GM12878 (cell line): ENCODE results near the gene LLPH. TPM values are rescaled to one million over a fixed set of nuclear protein-coding genes. Genes with fewer than 3 reads are reported as not detected.

Source experiments
- ATAC-seq: fragments of 200-7000 bp; cut with Tn5 transposase; 3 replicates; pipeline ENCODE4 v1.9.1; 2020; ENCODE audit warnings: mild to moderate bottlenecking, moderate library complexity
- BruUV-seq: library from RNA; stranded (reverse); fragments of 400-500 nt; replicated peaks from 2 replicates; lab custom pipeline; 2021; lab: Mats Ljungman, UMichigan
- CTCF ChIA-PET: fragments of 300-600 bp; sonication (Branson Sonifier 250); formaldehyde crosslinking; extraction: SDS; loops from one replicate; lab custom pipeline; 2021; ENCODE audit warnings: inconsistent platforms; lab: Yijun Ruan, JAX
- POLR2A ChIA-PET: fragments of 350-600 bp; formaldehyde crosslinking; extraction: SDS; loops from one replicate; lab custom pipeline; 2021; ENCODE audit warnings: inconsistent platforms; lab: Charles Lee
- RAD21 ChIA-PET: fragments of 300-600 bp; sonication (Branson Sonifier 250); formaldehyde crosslinking; loops from one replicate; lab custom pipeline; 2023; ENCODE audit warnings: antibody characterized with exemption; ENCODE audit not compliant: unreplicated experiment; lab: Charles Lee
- SMC1A ChIA-PET: fragments of 300-600 bp; sonication (Branson Sonifier 250); formaldehyde crosslinking; loops from one replicate; lab custom pipeline; 2023; ENCODE audit not compliant: unreplicated experiment, uncharacterized antibody; lab: Charles Lee
- DNase-seq: peaks from one replicate; pipeline ENCODE4 v3.0.0-alpha.2; 2011; ENCODE audit warnings: low read depth, low spot score
- FAIRE-seq: peaks from 3 replicates; lab custom pipeline; 2011; peaks lifted over from hg19 to GRCh38; lab: Jason Lieb, UNC
- H2AFZ ChIP-seq: 2 replicates; pipeline ENCODE4 v1.6.0; 2011; ENCODE audit warnings: low read depth, low read length, control low read depth; ENCODE audit not compliant: control insufficient read depth
- H3K27ac ChIP-seq: 2 replicates; pipeline ENCODE4 v1.5.1; 2011; ENCODE audit warnings: control low read depth; ENCODE audit not compliant: control insufficient read depth, insufficient read depth
- H3K27me3 ChIP-seq, 2 experiments: replicated peaks in 1 of 2; 2 replicates each; pipeline versions ENCODE4 v1.6.0 to v1.6.1; 2011; ENCODE audit warnings: low read length in 1 of 2; ENCODE audit not compliant: control insufficient read depth in 2 of 2, insufficient read depth in 2 of 2
- H3K36me3 ChIP-seq, 2 experiments: 2 replicates each; pipeline ENCODE4 v1.5.1; 2011; ENCODE audit warnings: low read length in 1 of 2; ENCODE audit not compliant: control insufficient read depth in 2 of 2, insufficient read depth in 2 of 2
- H3K4me1 ChIP-seq: 2 replicates; pipeline ENCODE4 v1.6.1; 2011; ENCODE audit warnings: mild to moderate bottlenecking, low read length, moderate library complexity, mixed read lengths; ENCODE audit not compliant: control insufficient read depth, insufficient read depth
- H3K4me2 ChIP-seq: 2 replicates; pipeline ENCODE4 v1.6.0; 2011; ENCODE audit warnings: control low read depth; ENCODE audit not compliant: control insufficient read depth, insufficient read depth
- H3K4me3 ChIP-seq: fragments of 200-600 bp; sonication (generic); 2 replicates; pipeline ENCODE4 v1.5.1; 2016
- H3K79me2 ChIP-seq: 2 replicates; pipeline ENCODE4 v1.6.0; 2011; ENCODE audit warnings: low read length; ENCODE audit not compliant: control insufficient read depth, insufficient read depth
- H3K9ac ChIP-seq: 2 replicates; pipeline ENCODE4 v1.8.0; 2011; ENCODE audit warnings: low read length, control low read depth, mixed read lengths; ENCODE audit not compliant: control insufficient read depth, insufficient read depth
- H3K9me3 ChIP-seq: replicated peaks from 3 replicates; pipeline ENCODE4 v1.5.1; 2011; ENCODE audit warnings: mild to moderate bottlenecking, low read length; ENCODE audit not compliant: control insufficient read depth, insufficient read depth
- H4K20me1 ChIP-seq: 2 replicates; pipeline ENCODE4 v1.6.0; 2011; ENCODE audit not compliant: control insufficient read depth, insufficient read depth
- CHD1 ChIP-seq: IDR thresholded peaks from 2 replicates; pipeline ENCODE4 v1.6.1; 2012; ENCODE audit warnings: low read depth, low read length, improper control_type of control experiment
- ESRRA ChIP-seq: IDR thresholded peaks from 2 replicates; pipeline ENCODE4 v1.6.1; 2012; ENCODE audit warnings: mild to moderate bottlenecking, low read length, improper control_type of control experiment
- MTA3 ChIP-seq: IDR thresholded peaks from 2 replicates; pipeline ENCODE4 v1.6.1; 2012; ENCODE audit warnings: low read length, inconsistent platforms, borderline replicate concordance
- SPI1 ChIP-seq: IDR thresholded peaks from 2 replicates; pipeline ENCODE4 v1.6.1; 2011; ENCODE audit warnings: low read depth, mild to moderate bottlenecking, low read length, moderate library complexity, borderline replicate concordance; ENCODE audit not compliant: insufficient read depth
- ZNF274 ChIP-seq: IDR thresholded peaks from one replicate; pipeline ENCODE4 v1.8.0; 2011; ENCODE audit not compliant: insufficient read length, insufficient read depth
- whole genome bisulfite sequencing: methylation state at CpG from one replicate; pipeline ENCODE4 v1.1.6; 2016; ENCODE audit warnings: low lambda C conversion rate; ENCODE audit not compliant: insufficient replicate concordance, insufficient coverage; ENCODE audit errors: missing lambda C conversion rate; 5-methylcytosine and 5-hydroxymethylcytosine counted together
- in situ Hi-C: fragments of 300-500 bp; cut with MboI; formaldehyde crosslinking; loops from 9 replicates; pipeline ENCODE4 v1.14.3; 2018; ENCODE audit warnings: mixed read lengths
- intact Hi-C: fragments of 100-400 bp; cut with micrococcal nuclease; formaldehyde crosslinking; loops from one replicate; pipeline ENCODE4 v1.14.2; 2022; ENCODE audit not compliant: unreplicated experiment
- polyA plus RNA-seq, 11 experiments: library from polyadenylated mRNA; depleted of rRNA in 4 of 11; unstranded in 6 of 11; stranded (reverse) in 5 of 11; fragments of >200 nt; fragmentation: Nextera tagmentation in 4 of 11; fragmentation: Illumina TruSeq in 1 of 11; extraction: Ambion mirVana in 4 of 11; extraction: Trizol in 1 of 11; gene quantifications; 1 replicate in 1 of 11; 2 replicates in 10 of 11; pipeline versions ENCODE4 v1.2.1 to v1.2.3, GENCODE V29; 2011 to 2016; ENCODE audit warnings: inconsistent platforms in 2 of 11, missing spikeins in 2 of 11, low read depth in 1 of 11
- total RNA-seq, 4 experiments: library from RNA; depleted of rRNA in 3 of 4; stranded (reverse); fragments of >200 nt in 3 of 4; fragmentation: Illumina TruSeq in 1 of 4; extraction: Trizol in 1 of 4; gene quantifications; 2 replicates each; pipeline versions ENCODE4 v1.2.1 to v1.2.3, GENCODE V29; 2013 to 2021

LLPH gene
- total and polyA plus RNA-seq, 10 of the 15 experiments (the other 5 are each of a cell fraction or from before 2014, with no cell fraction given), result 15.2 to 107 (median 70.4) TPM

DNA sequence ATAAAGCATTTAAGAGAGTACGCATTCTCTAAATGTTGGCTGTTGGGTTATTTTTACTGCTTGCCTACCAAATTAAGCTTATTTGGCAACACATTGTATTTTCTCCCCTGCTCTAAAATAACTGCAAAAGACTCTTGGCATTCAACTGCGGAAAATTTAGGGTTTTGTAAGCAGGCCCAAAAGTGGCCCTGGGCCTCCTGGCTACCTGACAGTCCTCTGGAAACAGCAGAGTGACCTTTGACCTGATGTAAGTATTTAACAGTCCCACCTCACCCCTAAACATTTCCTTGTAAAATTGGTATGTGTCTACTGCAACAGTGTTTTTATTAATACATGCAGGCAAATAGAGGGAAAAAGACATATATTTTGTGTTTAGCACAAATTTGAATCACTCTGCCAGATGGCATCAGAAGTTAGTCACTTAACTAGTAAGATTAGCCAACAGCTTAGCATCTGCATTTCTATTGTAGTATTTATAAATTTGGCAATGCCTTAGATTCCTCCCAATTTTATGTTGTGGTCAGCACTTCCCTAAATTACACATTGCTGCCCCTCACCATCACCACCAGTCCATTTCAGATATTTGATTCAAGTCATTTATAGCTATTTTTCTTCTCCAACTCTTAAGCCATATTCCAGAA lies 11.2 kb downstream of the LLPH start:
- H3K4me2 ChIP-seq, result no peak overlapping the region
- RAD21 ChIA-PET, result interaction anchor here (1.0 to 1.2 kb wide), 2 partner anchors 78 to 150 kb away, joined by 3 to 4 read pairs; no protein-coding TSS in a partner anchor
- H3K9ac ChIP-seq, result no peak overlapping the region
- H3K4me3 ChIP-seq, result no peak overlapping the region
- CTCF ChIA-PET, result interaction anchor here (0.6 to 2.4 kb wide), 6 partner anchors 11 to 1571 kb away, joined by 3 to 10 read pairs (median 4); partner anchors contain the start of gene LLPH
- H3K27me3 ChIP-seq, result no peaks in the 10 kb centered on the region
- intact Hi-C loops (no loop called here), in situ Hi-C loops (no loop called here)
- H3K9me3 ChIP-seq, result no peaks in the 10 kb centered on the region
- H3K36me3 ChIP-seq, result peaks cover under 1 to 4% of the 10 kb centered on the region in 2 experiments
- 0 out of 2 replicates have a peak, but pooled peaks have one; percentile 1 for TF ChIP-seq SPI1
- TF ChIP-seq MTA3, result no peak
- no peak overlapping the region for H2AFZ ChIP-seq
- POLR2A ChIA-PET, result no interaction called here
- 100% methylated on average over 2 of the region's 2 CpGs for WGBS
- H3K27ac ChIP-seq, result no peak overlapping the region
- BruUV-seq, result no TSS peak
- no peaks in the 10 kb centered on the region for H3K79me2 ChIP-seq
- ATAC-seq, result no peak
- SMC1A ChIA-PET, result interaction anchor here (1.6 kb wide), 1 partner anchor 563 kb away, joined by 6 read pairs; no protein-coding TSS in a partner anchor
- DNase-seq, result no peak
- H3K4me1 ChIP-seq, result peaks cover 9% of the 10 kb centered on the region
- FAIRE-seq, result no peak
- H4K20me1 ChIP-seq, result no peaks in the 10 kb centered on the region

DNA sequence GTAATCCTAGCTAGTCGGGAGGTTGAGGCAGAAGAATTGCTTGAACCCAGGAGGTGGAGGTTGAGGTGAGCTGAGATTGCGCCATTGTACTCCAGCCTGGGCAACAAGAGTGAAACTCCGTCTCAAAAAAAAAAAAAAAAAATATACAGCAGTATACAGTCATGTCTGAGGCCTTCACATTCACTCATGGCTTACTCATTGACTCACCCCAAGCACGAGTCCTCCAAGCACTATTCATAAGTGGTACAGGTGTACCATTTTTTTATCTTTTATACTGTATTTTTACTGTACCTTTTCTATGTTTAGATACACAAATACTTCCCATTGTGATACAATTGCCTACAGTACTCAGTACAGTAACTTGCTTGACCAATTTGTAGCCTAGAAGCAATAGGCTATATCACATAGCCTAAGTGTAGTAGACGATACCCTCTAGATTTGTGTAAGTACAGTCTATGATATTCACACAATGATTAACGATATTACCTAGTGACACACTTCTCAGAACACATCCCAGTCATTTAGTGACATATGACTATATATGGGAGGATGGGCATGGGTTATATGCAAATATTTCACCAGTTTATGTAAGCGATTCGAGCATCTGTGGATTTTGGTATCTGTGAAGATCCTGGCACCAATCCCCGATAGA lies 12.2 kb downstream of the LLPH start:
- TF ChIP-seq CHD1 (no peak), ESRRA (no peak), ZNF274 (no peak)
- POLR2A ChIA-PET, result no interaction called here
- RAD21 ChIA-PET, result no interaction called here
- SMC1A ChIA-PET, result interaction anchor here (0.7 to 1.2 kb wide), 3 partner anchors 13 to 106 kb away, joined by 3 to 4 read pairs (median 3); no protein-coding TSS in a partner anchor
- in situ Hi-C loops, result no loop called here
- Histone ChIP-seq H3K4me2 (no peak overlapping the region), H3K36me3 (no peaks in the 10 kb centered on the region; a peak in 1 of 4 replicates), H3K9me3 (no peaks in the 10 kb centered on the region), H3K9ac (no peak overlapping the region), H3K27me3 (no peaks in the 10 kb centered on the region), H3K4me3 (no peak overlapping the region), H2AFZ (no peak overlapping the region), H4K20me1 (no peaks in the 10 kb centered on the region), H3K27ac (no peak overlapping the region), H3K4me1 (peaks cover 9% of the 10 kb centered on the region), H3K79me2 (no peaks in the 10 kb centered on the region)
- DNase-seq, result no peak
- no TSS peak for BruUV-seq
- 70% methylated on average over 9 of the region's 9 CpGs for WGBS
- CTCF ChIA-PET, result interaction anchor here (0.7 to 2.4 kb wide), 4 partner anchors 10 to 290 kb away, joined by 3 to 10 read pairs (median 3); no protein-coding TSS in a partner anchor
- ATAC-seq, result peak; percentile 78
- FAIRE-seq, result no peak
- intact Hi-C loops, result no loop called here
